Activated CD8-positive, alpha-beta memory T cell treated with anti-CD3 and anti-CD28 coated beads, Interleukin-2, amount 50 U/mL, for 1 hour (primary cell): ENCODE results near the gene GATAD2A.
A peak's percentile ranks its signal among the peaks of the same experiment; 100 is the strongest.

Experiments used
- DNase-seq: peaks from one replicate; pipeline ENCODE4 v3.0.0-alpha.2; 2020; ENCODE audit errors: extremely low read depth

GATAD2A gene

DNA sequence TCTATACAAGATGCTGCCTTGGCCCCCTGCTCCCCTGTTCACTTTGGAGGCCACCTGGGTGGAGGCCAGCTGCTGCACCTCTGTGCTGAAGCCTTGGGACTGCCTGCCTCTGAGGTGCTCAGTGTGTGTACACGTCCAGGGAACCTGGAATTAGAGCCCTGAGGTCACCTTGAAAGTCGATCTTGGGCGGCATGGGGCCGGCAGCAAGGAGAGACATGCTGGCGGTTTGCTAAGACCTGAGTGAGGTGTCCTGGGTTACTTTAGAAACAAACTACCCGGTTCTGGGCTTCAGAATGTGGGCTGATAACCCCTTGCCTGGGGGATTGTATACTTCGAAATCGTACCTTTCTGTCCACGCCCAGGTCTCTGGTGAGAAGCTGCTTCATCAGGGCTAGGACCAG is 84.3 kb downstream of the GATAD2A start:
- DNase-seq, result no peak

DNA sequence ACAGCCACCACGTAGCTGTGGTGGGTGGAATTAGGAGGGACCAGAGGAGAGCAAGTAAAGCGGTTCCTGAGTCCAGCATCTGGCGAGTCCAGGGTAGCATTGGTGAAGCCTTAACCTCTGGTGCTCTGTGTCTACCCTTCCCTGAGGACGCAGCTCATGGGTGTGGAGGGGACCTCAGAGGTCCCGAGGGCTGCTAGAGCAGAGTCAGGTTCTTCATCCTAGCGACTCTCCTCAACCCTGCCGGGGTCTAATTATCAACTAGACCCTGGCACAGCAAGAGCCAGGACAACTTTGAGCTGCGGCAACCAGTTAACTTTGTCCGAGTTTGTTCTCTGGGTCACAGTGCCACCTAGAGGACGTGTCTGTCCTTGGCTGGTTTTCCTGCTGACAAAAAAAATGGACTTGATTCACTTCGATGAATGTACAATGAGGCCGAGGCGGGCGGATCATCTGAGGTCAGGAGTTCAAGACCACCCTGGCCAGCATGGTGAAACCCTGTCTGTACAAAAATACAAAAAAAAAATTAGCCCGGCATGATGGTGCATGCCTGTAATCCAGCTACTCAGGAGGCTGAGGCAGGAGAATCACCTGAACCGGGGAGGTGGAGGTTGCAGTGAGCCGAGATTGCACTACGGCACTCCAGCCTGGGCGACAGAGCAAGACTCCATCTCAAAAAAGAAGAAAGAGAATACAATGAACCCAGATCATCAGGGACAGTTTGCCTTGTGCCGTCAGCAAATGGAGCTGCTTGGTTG is 84.9 kb downstream of the GATAD2A start:
- DNase-seq, result peak; percentile 53

DNA sequence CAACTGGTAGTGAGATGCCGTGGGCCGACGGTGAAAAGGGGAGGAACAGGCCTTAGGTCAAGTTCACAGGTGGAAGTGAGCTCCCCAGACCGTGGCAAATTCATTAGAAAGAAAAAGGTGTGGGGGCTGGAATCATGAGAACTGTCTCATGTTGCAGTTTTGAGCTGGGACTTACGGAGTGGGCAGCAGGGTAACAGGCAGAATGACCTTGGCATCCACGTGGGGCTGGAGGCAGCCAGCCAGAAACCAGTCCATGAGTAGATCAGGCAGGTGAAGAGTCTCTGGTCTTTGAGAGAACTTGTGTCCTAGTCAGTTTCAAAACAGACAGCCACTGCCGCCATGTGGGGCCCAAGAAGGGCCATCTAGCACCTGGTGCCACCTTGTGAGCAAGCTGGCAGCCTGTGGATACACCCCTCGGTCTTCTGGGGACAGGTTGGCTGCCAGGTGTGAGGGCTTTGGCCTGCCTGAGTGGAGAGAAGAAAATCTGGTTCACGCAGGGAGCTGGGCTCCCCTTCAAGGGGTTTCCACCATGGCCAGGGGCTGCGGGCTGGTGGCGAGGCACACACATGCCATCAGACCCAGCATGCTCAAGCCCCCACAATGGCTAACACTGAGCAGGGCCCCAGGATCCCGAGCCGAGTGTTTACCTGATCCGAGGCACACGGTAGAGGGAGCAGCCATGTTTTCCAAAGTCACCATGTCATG is 86.0 kb downstream of the GATAD2A start:
- no peak for DNase-seq

DNA sequence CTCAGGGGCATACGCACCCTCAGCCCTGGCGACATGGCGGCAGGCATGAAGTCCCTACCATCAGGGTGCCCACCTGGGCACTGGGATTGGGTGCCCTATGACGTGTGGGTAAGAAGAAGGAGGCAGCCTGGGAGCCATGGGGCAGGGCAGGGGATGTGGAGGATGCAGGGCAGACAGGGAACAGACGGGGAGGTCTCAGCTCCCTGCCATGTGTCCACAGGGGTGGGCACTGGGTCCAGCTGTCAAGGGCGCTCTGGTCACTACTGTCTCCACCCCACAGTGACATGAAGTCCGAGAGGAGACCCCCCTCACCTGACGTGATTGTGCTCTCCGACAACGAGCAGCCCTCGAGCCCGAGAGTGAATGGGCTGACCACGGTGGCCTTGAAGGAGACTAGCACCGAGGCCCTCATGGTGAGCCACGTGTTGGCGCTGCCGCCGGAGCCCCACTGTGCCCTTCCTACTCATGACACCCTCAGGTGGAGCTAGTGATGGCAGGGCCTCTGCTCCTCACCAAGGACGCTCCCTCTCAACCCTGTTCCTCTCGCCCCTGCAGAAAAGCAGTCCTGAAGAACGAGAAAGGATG is 86.6 kb downstream of the GATAD2A start:
- no peak for DNase-seq

DNA sequence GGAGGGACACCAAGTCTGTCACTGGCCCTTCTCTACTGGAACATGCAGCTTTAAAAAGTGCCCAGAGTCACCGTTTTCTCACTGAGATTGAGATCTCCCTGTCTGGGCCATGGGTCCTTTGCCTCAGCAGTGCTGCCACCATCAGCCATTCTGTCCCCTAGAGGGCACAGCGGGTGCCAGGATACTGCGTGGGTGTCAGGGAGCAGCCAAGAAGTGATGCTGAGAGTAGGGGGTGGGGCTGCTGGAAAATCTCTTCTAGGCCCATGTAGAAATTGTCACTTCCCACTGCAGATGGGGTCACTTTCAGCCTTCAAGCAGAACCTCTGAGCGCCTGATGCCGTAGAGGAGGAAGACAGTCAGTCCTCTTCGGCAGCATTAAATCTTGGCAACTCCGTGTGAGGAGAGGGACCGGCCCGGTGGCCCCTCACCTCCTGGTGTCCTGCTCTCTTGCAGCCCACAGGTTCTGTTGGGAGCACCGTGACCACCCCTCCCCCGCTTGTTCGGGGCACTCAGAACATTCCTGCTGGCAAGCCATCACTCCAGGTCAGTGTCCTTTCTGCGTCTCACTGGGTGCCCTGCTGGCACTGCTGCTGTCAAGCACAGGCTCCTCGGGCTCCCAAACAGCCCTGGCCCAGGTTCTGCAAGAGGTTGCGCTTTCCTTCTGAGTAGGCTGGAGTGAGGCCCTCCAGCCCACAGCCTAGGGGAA is 88.5 kb downstream of the GATAD2A start:
- no peak for DNase-seq

DNA sequence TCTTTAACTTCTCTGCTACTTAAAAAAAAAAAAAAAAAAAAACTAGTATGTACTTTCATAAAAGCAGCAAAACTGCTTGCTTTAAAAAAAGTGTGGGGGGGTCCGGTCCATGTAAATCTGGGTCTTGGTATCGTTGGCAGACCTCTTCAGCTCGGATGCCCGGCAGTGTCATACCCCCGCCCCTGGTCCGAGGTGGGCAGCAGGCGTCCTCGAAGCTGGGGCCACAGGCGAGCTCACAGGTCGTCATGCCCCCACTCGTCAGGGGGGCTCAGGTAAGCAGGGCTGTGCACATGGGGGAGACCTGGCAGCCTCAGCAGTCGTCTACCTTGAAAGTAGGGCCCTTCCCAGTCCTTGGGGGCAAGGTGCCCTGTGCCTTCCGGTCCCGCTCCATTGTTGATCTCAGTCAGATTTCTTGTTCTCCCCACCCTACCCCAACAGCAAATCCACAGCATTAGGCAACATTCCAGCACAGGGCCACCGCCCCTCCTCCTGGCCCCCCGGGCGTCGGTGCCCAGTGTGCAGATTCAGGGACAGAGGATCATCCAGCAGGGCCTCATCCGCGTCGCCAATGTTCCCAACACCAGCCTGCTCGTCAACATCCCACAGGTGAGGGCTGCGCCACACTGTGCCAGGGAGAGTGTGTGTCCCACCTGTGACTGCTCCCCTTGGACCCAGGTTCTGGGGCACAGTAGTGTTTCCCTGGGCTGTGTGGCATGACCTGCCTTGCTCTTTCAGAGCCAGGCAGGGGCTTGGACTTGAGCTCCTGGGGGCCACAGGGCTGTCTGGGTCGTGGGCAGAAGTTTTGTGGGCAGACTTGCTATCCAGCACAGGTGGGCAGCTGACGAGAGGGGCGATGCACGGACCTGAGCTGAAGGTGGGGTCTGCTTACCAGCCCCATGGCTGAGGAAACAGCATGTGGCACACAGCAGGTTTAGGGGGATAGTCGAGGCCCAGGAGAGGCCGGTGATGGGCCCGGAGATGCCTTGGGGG is 90.4 kb downstream of the GATAD2A start:
- DNase-seq, result no peak

DNA sequence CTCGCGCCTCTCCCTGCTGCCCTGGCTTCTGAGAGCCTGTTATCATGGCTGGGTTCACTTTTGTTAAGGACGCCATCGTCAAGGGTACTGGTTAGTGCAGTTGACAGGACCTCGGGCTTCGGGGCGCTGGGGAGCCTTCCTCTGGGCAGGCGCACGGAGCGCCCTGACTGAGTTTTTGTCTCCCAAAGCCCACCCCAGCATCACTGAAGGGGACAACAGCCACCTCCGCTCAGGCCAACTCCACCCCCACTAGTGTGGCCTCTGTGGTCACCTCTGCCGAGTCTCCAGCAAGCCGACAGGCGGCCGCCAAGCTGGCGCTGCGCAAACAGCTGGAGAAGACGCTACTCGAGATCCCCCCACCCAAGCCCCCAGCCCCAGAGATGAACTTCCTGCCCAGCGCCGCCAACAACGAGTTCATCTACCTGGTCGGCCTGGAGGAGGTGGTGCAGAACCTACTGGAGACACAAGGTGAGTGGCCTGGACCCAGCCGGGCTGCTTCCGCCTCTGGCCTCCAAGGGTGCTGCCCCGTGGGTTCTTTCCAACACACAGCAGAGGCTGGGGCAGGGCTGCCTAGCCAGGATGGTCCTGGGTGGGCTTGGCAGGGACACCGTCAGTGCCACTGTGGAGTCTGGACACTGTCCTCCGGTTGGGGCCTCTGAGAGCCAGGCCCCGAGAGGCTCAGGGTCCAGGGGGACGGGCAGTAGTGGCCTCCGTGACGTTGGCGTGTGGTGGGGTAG is 92.9 kb downstream of the GATAD2A start:
- no peak for DNase-seq

DNA sequence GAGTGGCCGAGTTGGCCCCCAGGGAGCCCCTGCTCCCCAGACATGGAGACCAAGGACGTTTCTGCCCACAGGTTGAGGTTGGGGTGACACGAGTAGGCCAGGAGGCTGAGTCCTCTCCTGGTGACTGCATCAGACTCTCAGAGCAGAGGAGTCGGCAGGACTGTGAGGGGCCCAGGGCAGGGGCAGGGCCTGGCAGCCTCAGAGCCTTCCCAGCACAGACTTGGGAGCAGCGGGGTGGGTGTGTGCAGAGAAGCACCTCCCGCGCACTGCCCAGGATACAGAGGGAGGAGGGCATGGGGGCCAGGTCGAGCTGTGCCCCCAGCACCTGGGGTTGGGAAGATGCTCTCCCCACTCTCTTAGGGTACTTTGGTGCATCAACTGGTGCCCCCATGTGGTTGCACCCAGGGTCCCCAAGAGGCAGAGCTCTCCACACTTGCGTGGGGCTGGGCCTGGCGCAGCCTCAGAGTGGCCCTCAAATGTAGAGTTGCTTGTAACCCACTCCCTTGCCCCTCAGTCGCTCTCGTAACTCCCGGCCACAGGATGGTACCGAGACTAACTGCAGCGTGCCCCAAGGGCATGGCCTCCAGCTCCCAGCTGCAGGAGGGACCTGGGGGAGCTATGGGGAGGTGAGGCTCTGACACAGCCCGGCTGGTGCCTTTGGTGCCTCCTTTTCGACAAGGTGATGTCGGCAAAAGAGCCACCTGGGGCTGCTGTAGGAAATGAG is 94.0 kb downstream of the GATAD2A start:
- no peak for DNase-seq

DNA sequence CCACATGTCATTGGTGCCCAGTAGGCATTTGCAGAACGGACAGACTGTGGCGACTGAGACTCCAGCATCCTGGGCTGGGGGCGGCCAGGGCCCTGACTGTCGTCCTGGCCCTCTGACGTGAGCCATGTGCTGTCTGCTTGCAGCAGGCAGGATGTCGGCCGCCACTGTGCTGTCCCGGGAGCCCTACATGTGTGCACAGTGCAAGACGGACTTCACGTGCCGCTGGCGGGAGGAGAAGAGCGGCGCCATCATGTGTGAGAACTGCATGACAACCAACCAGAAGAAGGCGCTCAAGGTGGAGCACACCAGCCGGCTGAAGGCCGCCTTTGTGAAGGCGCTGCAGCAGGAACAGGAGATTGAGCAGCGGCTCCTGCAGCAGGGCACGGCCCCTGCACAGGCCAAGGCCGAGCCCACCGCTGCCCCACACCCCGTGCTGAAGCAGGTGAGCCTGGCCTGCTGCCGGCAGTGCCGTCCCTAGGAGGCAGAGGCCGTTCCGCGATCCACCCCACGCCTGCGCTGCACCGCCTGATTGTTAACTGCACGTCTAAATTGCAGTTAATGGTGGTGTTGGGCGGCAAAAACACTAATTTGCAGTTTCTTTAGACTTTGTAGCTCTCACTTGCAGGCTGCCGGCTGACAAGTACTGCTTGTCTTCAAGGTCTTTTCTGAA is 95.6 kb downstream of the GATAD2A start:
- no peak for DNase-seq

DNA sequence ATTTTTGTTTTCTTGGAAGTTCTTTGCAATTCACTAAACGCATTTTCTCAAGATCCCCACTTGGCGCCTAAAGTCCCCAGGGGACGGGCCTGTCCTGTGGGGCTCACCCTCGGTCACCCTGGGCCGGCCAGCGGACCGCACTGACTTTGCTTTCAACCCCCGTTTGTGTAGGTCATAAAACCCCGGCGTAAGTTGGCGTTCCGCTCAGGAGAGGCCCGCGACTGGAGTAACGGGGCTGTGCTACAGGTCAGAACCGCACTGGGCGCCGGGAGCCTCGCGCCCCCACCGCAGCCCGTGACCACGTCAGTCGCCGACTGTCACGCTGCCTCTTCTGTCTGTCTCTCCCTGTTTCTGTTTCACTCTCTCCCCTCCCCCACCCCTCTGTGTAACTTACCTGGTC is 96.3 kb downstream of the GATAD2A start:
- no peak for DNase-seq

DNA sequence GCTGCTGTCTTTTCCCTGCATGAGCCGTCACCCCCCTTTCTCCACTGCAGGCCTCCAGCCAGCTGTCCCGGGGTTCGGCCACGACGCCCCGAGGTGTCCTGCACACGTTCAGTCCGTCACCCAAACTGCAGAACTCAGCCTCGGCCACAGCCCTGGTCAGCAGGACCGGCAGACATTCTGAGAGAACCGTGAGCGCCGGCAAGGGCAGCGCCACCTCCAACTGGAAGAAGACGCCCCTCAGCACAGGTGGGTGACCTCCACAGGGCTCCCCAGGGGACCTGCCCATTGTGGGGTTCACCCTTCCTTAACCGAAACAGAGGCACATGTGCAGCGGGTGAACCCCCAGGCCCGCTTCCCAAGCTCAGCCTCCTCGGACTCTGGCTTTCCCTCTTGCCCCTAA is 96.8 kb downstream of the GATAD2A start:
- no peak for DNase-seq

DNA sequence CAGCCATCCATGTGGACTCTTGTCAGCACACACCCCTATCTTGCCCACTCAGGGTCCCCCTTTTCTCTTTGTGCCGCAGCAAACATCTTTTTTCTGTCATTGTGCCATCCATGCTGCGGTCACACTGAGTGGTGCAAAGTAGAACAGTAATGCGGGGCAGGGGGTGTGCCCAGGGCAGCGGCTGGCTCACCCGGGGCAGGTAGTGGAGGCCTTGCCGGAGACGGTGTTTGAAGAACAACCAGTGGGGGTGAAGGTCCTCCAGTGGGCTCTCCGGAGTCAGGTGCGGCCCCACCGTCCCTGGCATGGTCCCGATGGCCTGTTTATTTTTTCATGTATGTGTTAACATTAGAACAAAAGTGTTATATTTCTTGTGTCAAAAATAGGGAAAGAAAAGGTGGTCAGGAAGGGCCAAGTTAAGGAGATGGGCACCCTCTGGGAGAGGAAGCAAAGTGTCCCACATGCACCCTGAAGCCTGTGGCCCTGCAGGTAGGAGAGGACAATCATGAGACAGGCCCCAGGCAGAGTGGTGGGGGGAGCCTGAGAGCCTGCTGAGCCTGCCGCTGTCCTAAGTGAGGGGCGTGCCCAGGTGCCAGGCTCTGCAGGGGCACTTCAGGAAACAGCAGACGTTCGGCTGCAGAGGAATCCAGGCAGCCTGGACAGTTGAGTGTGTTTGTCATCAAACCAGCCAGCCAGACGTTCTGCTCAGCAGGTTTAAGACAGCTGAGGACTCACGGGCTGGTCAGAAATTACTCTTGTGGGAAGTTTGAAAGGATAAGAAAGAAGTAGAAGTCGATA is 97.5 kb downstream of the GATAD2A start:
- no peak for DNase-seq

DNA sequence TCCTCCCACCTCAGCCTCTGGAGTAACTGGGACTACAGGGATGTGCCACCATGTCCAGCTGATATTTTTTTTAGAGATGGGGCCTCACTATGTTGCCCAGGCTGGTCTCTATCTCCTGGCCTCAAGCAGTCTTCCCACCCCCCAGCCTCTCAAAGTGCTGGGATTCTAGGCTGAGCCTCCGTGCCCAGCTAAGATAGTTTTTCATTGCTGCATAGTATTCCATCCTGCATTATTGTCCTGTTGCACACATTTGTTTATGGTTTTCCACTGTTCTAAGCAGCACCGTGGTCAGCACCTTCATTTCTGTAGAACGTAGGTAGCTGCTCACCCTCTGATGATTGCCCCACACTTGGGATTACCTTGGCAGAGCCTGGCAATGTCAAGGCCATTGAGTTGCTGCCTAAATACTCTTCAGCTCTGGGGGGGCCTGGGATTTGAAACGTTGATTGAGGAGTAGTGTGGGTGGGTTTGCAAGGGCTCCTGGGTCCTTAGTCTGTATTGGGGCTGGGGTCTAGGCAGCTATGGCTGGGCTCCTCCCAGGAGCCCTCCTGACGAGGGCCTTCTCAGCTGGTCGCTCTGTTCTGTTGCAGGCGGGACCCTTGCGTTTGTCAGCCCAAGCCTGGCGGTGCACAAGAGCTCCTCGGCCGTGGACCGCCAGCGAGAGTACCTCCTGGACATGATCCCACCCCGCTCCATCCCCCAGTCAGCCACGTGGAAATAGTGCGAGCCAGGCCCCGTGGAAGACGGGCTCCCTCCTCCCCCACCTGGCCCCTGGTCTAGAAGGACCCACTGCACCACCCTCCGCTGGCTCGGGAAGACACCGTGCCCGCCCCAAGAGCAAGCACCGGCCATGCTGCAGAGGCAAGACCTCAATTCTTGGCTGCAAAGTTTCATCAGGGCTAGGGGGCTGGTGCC is 99.5 kb downstream of the GATAD2A start:
- DNase-seq, result no peak

DNA sequence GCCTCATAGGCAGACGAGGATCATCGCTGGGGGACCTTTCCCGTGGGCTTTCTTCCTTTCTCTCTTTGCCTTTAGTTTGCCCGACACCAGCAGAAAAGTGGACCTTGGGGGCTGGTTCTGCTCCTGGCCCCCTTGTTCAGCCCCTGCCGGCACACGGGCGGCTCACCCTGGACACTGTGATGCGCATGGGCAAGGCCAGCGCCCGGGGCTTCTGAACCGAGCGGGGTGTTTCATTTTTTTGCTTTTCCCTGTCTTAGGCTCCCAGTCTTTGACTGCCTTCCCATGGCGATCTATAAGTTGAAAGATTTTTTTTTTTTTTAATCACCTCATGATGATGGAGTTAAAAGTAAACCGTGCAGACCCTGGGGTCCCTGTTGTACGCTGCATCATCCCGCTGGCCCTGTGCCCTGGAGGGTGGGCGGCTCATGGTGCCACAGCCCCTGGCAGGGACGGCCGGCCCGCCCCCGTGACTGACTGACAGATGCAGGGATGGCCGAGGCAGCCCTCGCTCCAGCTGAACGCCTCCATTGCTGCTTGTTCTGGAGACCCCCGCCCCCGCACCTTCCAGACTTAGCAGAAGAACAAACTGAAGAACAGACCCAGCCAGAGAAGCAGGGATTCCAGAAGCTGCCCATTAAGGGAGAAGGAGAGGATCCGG is 100.3 kb downstream of the GATAD2A start:
- DNase-seq, result no peak

DNA sequence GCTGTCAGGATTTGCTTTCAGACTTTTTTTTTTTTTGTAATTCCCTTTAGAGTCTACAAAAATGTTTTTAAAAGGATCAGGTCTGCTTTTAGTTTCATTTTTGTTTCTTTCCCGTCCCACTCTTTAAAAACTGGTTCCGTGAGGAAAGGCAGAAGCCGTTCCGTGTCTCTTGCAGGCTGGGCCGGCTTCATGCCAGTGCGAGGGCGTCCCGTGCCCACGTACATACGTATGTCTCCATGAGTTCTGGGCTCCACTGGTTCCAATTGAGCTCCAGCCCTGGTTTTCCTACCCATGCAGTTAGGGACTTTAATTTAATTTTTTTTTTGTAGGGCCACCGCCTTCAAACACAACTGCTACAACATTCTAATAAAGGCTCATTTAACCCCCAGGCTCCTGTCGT is 101.1 kb downstream of the GATAD2A start:
- no peak for DNase-seq

DNA sequence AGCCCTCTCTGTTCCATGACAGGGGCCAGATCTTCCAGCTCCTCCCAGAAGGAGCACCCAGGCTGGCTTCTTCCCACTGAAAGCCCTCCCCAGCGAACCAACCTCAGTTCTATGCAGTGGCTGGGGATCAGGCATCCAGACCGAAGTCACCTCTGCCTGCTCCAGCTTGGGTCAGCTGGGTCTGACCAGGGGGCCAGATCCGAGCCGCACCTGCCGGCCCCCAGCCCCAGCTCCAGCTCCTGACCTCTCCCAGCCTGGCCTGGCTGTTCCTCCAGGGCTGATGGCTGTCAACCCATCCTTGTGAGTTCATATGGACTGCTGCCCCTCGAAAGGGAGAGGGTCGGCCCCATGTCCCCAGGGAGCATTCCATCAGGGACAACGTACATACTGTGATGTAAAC is 101.9 kb downstream of the GATAD2A start:
- no peak for DNase-seq

DNA sequence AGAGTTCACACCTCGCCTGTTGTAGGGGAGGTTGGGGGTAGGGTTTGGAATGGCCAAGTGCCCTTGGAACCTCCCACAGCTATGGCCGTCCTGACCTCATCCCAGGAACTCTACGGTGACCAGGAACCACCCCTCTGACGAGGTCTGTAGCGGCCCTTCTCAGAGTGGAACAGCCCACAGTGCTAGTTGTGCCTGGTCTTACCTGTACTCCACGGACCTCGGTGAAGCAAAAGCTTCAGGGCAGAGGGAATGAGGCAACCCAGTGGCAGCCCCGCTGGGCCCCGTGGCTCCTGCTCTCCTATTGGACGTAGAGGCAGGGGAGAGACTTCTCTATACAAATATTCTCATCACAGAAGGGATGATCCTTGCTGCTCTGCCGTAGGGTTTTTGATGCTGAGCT is 102.7 kb downstream of the GATAD2A start:
- no peak for DNase-seq
